Measurements from ENCODE around the gene CFAP61.
"Not testable (repeated sequence)": the region's sequence is repeated elsewhere in the genome, so short reads cannot be mapped to it uniquely, and the experiment has no call there.

Gene CFAP61

DNA sequence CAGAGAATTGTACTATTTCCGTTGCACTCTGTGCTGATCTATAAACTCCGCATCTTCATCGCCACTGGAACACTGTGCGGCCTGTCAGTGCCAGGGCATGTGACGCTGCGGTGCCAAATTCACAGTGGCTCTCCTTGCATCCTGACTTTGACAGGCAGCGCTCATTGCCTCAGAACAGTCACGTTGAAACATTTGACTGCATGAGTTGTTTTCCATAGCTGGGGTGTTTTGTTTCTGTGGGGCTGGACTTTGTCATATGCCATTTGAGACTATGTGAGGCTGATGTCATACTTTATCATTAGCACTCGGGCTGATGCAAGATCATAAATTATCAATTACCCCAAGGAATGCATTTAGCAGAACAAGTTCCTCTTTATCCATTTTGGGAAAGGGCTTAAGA is 32.7 kb downstream of the CFAP61 start:
- in situ Hi-C loops (cut with HindIII; ENCODE audit: low sequenced_read_pairs): no loop called here

DNA sequence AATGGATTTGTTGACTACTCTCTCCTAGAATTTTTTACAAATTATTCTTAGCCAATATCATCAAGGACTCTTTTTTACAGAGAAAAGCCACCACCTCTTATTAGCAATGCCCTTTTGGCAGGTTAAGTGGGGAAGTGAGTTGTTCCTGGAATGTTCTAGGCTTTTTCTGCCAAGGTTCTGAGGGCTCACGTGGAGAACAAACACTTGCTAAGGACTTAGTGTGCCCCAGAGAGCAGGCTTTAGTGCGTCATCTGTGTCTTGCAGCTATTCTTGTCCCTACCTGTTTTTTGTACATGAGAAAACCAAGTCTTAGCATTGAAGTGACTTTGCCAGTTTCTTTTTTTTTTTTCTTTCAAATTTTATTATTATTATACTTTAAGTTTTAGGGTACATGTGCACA is 33.5 kb downstream of the CFAP61 start:
- in situ Hi-C loops (cut with HindIII; ENCODE audit: low sequenced_read_pairs): no loop called here

GRCh38 chr20:20089018-20089417 is 36.7 kb downstream of the CFAP61 start:
- in situ Hi-C loops (cut with HindIII; ENCODE audit: low sequenced_read_pairs): no loop called here

DNA sequence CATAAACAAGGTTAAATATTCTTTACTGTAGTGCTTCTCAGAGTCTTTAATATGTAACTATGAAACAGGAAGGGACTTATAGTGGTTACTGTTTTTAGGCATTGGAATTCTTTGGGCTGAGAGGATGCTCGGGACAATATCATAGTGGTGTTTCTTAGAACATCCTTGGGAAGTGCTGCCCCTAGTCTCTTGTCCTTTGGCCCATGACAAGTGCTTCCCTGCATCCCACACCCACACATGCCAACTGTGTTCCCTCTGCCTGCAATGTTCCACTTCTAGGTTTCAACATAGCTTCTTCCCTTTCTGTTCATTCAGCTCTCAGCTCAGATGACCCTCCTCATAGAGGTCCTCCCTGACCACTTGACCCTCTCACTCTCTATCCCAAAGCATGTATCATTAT is 37.6 kb downstream of the CFAP61 start:
- in situ Hi-C loops (cut with HindIII; ENCODE audit: low sequenced_read_pairs): no loop called here

DNA sequence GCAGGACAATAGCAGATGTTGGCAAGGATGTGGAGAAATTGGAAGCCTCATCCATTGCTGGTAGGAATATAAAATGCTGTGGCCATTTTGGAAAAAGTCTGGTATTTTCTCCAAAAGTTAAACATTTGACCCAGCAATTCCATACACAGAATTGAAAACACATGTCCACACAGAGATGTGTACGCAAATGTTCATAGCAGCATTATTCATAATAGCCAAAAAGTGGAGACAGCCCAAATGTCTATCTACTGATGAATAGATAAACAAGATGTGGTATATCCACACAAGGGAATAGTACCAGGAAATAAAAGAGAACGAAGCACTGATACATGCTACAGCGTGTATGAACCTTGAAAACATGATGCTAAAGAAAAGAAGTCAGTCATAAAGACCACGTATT is 40.5 kb downstream of the CFAP61 start:
- in situ Hi-C loops (cut with HindIII; ENCODE audit: low sequenced_read_pairs): no loop called here

GRCh38 chr20:20094410-20094809 is 42.1 kb downstream of the CFAP61 start:
- in situ Hi-C loops (cut with HindIII; ENCODE audit: low sequenced_read_pairs): no loop called here

DNA sequence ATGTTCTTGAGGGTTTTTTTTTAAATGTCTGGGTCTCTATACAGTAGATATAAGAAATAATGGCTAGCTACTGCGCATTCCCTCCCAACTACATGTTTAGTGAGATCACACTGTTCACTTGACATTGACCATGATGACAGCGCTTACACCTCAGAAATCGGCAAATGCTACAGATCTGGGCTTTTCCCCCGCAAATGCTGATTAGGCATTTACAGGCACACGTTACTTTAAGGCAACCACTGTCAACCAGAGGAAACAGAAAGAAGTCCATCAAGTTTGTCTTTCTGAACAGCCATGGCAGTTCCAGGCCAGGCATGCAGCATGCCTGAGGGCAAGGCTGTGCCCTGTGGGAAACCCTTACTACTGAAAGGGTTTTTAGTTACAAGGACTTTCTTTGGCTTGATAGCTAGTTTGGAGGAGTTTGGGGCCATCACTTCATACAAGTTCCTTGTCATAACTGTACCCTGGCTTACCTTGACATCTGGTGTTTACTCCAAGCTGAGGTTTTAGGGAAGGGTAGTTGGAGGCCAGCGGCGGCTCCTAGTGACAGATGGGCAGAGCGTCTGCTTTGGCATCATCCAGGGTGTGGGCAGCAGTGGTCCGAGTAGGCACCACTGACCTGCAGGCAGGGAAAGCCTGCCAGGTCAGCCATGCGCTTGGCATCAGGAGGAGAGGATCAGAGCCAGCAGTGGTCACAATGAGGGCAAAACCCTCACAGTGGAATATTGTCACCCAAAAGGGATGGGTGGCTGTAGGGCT is 43.0 kb downstream of the CFAP61 start:
- in situ Hi-C loops (cut with HindIII; ENCODE audit: low sequenced_read_pairs): no loop called here

- in situ Hi-C loops (cut with HindIII; ENCODE audit: low sequenced_read_pairs): no loop called here
These were observed 44.1 kb downstream of the CFAP61 start for GRCh38 chr20:20096421-20096820.

DNA sequence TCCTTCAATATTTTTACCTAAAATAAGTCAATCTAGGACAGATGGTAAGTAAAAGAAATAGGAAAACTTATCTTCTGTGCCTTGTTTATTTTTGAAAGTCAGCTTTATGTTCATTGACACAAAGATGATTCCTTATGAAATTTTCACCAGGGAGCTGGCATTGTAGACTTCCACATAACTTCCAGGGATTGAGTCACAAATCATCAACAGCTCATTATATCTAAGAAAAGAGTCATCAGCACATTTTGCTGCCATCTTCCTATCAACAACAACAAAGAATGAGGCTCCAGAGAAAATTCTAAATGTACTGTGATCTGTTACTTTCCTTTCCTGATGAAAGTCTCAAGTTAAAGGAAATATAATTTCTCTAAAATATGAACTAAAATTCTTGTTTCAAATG is 48.5 kb downstream of the CFAP61 start:
- in situ Hi-C loops (cut with HindIII; ENCODE audit: low sequenced_read_pairs): no loop called here

- in situ Hi-C loops (cut with HindIII; ENCODE audit: low sequenced_read_pairs): no loop called here
These were observed 49.8 kb downstream of the CFAP61 start for GRCh38 chr20:20102163-20102562.

- in situ Hi-C loops (cut with HindIII; ENCODE audit: low sequenced_read_pairs): no loop called here
These were observed 50.5 kb downstream of the CFAP61 start for GRCh38 chr20:20102716-20103258.

DNA sequence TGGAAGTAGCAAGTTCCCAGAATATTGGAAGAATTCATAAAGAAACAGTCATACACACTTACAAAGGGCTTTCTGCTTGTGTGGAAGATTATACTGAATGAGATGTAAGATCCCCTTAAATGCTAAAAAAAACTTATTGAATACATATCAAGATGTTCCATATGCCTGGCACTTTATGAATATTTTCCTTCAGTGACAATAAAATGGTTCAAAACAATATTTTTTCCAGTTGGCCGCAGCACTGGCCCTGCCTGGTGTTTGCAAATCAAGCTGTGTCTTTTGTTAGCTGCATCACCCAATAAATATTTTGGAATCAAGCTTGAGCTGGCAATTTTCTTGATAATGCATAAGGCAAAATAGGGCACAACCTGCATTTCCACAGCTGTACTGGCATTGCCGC is 51.2 kb downstream of the CFAP61 start:
- in situ Hi-C loops (cut with HindIII; ENCODE audit: low sequenced_read_pairs): no loop called here

DNA sequence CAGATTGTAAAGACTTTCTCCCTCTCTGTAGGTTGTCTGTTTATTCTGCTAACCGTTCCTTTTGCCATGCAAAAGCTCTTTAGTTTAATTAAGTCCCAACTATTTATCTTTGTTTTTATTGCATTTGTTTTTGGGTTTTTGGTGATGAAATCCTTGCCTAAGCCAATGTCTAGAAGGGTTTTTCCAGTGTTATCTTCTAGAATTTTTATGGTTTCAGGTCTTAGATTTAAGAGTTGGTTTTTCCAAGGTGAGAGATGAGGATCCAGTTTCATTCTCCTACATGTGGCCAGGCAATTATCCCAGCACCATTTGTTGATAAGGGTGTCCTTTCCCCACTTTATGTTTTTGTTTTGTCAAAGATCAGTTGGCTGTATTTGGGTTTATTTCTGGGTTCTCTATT is 70.9 kb downstream of the CFAP61 start:
- in situ Hi-C loops (cut with HindIII; ENCODE audit: low sequenced_read_pairs): not testable (repeated sequence)

- in situ Hi-C loops (cut with HindIII; ENCODE audit: low sequenced_read_pairs): no loop called here
These were observed 78.1 kb downstream of the CFAP61 start for GRCh38 chr20:20130399-20130798.

- in situ Hi-C loops (cut with HindIII; ENCODE audit: low sequenced_read_pairs): no loop called here
These were observed 82.7 kb downstream of the CFAP61 start for GRCh38 chr20:20134941-20135575.

- in situ Hi-C loops (cut with HindIII; ENCODE audit: low sequenced_read_pairs): no loop called here
These were observed 84.0 kb downstream of the CFAP61 start for GRCh38 chr20:20136313-20136712.

DNA sequence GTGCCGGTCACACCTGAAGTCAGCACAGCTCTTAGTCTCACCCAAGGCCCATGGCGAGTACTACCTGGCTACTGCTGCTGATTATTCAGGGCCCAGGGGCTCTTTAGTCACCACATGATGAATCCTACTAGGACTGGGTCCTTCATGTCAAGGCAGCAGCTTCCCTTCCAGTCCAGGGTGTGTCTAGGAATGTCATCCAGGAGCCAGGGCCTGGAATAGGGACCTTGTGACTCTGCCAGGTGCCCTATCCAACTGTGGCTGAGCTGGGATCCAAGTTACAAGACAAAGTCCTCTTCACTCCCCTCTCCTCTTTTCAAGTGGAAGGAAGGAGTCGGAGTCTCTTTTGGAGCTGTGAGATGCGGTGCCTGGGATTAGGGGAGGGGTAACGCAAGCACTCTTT is 85.5 kb downstream of the CFAP61 start:
- in situ Hi-C loops (cut with HindIII; ENCODE audit: low sequenced_read_pairs): no loop called here

DNA sequence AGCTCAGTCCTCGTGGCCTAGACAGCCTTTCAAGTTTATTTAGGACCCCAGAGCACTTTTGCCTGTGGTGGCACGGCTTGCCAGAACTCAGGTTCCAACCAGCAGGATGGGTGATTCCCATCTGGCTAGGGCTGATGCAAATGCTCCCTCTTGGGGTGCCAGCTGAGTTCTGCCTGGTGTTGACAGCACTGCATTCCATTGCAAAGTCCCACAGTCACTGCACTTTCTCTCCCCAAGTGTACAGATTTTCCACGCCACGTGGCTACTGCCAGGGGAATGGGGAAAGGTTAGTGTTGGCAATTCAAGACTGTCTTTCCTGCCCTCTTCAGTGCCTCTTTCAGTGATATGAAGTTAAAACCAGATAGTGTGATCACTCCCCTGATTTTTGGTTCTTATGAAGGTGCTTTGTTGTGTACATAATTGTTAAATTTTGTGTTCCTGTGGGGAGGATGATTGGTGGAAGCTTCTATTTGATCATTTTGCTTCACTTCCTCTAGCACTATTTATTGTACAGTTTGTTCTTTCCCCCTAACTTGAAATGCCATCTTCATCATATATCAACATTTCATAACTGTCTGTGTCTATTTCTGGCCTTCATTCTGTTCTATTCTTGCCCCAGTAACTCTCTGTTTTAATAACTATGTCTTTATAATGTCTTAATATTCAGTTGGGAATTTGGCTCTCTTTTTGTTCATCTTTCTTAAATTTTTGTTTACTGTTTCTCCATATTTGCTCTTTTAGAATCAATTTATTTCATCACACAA is 86.2 kb downstream of the CFAP61 start:
- in situ Hi-C loops (cut with HindIII; ENCODE audit: low sequenced_read_pairs): no loop called here

- in situ Hi-C loops (cut with HindIII; ENCODE audit: low sequenced_read_pairs): no loop called here
These were observed 87.1 kb downstream of the CFAP61 start for GRCh38 chr20:20139403-20139802.

GRCh38 chr20:20143165-20143564 is 90.8 kb downstream of the CFAP61 start:
- in situ Hi-C loops (cut with HindIII; ENCODE audit: low sequenced_read_pairs): no loop called here

DNA sequence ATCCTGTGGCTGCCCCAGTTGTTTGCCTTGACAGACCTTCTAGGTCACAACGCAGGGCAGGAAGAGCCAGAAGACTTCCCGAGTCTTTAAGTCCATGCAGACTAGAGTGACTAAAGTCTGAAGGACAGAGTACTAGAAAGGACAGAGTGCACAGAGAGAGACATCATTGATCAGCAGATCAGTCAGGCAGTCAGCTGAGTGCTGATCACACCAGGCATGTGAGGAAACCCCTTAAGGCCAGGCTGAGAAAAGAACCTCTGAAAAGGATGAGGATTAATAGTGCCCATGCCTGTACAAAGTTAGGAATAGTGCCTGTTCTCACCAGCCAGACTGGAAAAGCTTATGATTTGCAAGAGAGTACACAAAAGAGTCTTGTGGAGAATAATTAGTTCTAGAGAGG is 91.3 kb downstream of the CFAP61 start:
- in situ Hi-C loops (cut with HindIII; ENCODE audit: low sequenced_read_pairs): no loop called here

- in situ Hi-C loops (cut with HindIII; ENCODE audit: low sequenced_read_pairs): no loop called here
These were observed 96.4 kb downstream of the CFAP61 start for GRCh38 chr20:20148779-20149178.

All from endothelial cell of hepatic sinusoid (primary cell).